Tongue (tissue), 2 donors: ENCODE results near the gene MT1A. TPM values are rescaled to one million over a fixed set of nuclear protein-coding genes. Genes with fewer than 3 reads are reported as not detected.

Source experiments
- DNase-seq: peaks from one replicate; pipeline ENCODE4 v3.0.0-alpha.2; 2015
- total RNA-seq: library from RNA; depleted of rRNA; stranded (reverse); fragments of >200 nt; gene quantifications from one replicate; pipeline ENCODE4 v1.2.3, GENCODE V29; 2014

The MT1A gene
- total RNA-seq, 1 donor from 2014 or later, result not detected

- no peak for DNase-seq
Observed at GRCh38 chr16:56679818-56680217, 41.4 kb downstream of the MT1A start.

- peak; percentile 92 for DNase-seq
Observed at GRCh38 chr16:56681939-56682702, 43.7 kb downstream of the MT1A start, which contains the start of gene MT1X. Gene MT1X, plus strand, starts transcription at chr16:56682470. Its CDS starts 71 bp downstream, at chr16:56682541.

GRCh38 chr16:56682703-56683397 is 44.4 kb downstream of the MT1A start:
- no peak for DNase-seq

- DNase-seq, result peak; percentile 64
Observed at GRCh38 chr16:56683424-56684172, 45.1 kb downstream of the MT1A start.

GRCh38 chr16:56684256-56684925 is 45.9 kb downstream of the MT1A start:
- no peak for DNase-seq

GRCh38 chr16:56684926-56685590 is 46.6 kb downstream of the MT1A start:
- no peak for DNase-seq

- DNase-seq, result no peak
Observed at GRCh38 chr16:56686758-56687157, 48.3 kb downstream of the MT1A start.

GRCh38 chr16:56688762-56689161 is 50.3 kb downstream of the MT1A start:
- DNase-seq, result no peak

- no peak for DNase-seq
Observed at GRCh38 chr16:56689171-56689570, 50.7 kb downstream of the MT1A start.

Other genes with a start within 250 kb of the MT1A start
- gene AMFR, start 213.1 kb upstream of the MT1A start, total RNA-seq, result 124 TPM
- 81.8 TPM for gene NUDT21, start 187.3 kb upstream of the MT1A start, total RNA-seq
- 61.0 TPM for gene OGFOD1, start 187.1 kb upstream of the MT1A start, total RNA-seq
- 55.0 TPM for gene BBS2, start 118.6 kb upstream of the MT1A start, total RNA-seq
- not detected for gene MT4, start 73.6 kb upstream of the MT1A start, total RNA-seq
- not detected for gene MT3, start 49.1 kb upstream of the MT1A start, total RNA-seq
- gene MT2A, start 30.1 kb upstream of the MT1A start, total RNA-seq, result 3.0 TPM
- gene MT1E, start 12.9 kb upstream of the MT1A start, total RNA-seq, result 16.3 TPM
- gene MT1M, start 6.0 kb upstream of the MT1A start, total RNA-seq, result 1.7 TPM
- gene MT1B, start 13.2 kb downstream of the MT1A start, total RNA-seq, result not detected
- 8.2 TPM for gene MT1F, start 19.3 kb downstream of the MT1A start, total RNA-seq
- not detected for gene MT1G, start 29.4 kb downstream of the MT1A start, total RNA-seq
- gene MT1H, start 31.1 kb downstream of the MT1A start, total RNA-seq, result not detected
- gene MT1X, start 43.8 kb downstream of the MT1A start, total RNA-seq, result 55.9 TPM
- gene NUP93, start 91.5 kb downstream of the MT1A start, total RNA-seq, result 52.8 TPM
- not detected for gene SLC12A3, start 226.5 kb downstream of the MT1A start, total RNA-seq